HepG2 (cell line): ENCODE measurements around the gene CCNF. TPM values are rescaled to one million over a fixed set of nuclear protein-coding genes. Genes with fewer than 3 reads are reported as not detected.

ENCODE experiments used
- ATAC-seq: fragments of 200-7000 bp; cut with Tn5 transposase; 3 replicates; pipeline ENCODE4 v1.9.1; 2020; ENCODE audit warnings: mild to moderate bottlenecking, moderate library complexity
- BruUV-seq: library from RNA; stranded (reverse); fragments of 400-500 nt; replicated peaks from 2 replicates; lab custom pipeline; 2021; lab: Mats Ljungman, UMichigan
- CTCF ChIA-PET: fragments of 300-600 bp; formaldehyde crosslinking; extraction: SDS; loops from one replicate; lab custom pipeline; 2021; ENCODE audit warnings: low total read pairs, inconsistent platforms, low intra/inter-chr PET ratio; lab: Yijun Ruan, JAX
- POLR2A ChIA-PET: fragments of 350-600 bp; sonication (Branson Sonifier 250); formaldehyde crosslinking; loops from one replicate; lab custom pipeline; 2020; ENCODE audit warnings: antibody characterized with exemption, inconsistent platforms; lab: Yijun Ruan, JAX
- DNase-seq: peaks from one replicate; pipeline ENCODE4 v3.0.0-alpha.2; 2015; ENCODE audit warnings: low spot score
- FAIRE-seq: peaks from 3 replicates; lab custom pipeline; 2011; peaks lifted over from hg19 to GRCh38; lab: Jason Lieb, UNC
- H2AFZ ChIP-seq: one replicate; pipeline ENCODE4 v1.6.1; 2011; ENCODE audit warnings: low read length, inconsistent platforms
- H3K27ac ChIP-seq: fragments of 300-600 bp; 3 replicates; pipeline ENCODE4 v1.8.0; 2011; ENCODE audit warnings: mixed run types, mild to moderate bottlenecking, mixed read lengths, low read length, inconsistent platforms; ENCODE audit not compliant: insufficient read depth; ENCODE audit errors: extremely low read length
- H3K27me3 ChIP-seq, 2 experiments: fragments of 200-600 bp in 1 of 2; 2 replicates in 1 of 2; 3 replicates in 1 of 2; pipeline versions ENCODE4 v1.6.0 to v1.8.0; 2011; ENCODE audit warnings: low read length in 2 of 2, mild to moderate bottlenecking in 2 of 2, moderate library complexity in 2 of 2, inconsistent platforms in 1 of 2; ENCODE audit not compliant: insufficient read depth in 2 of 2, control insufficient read depth in 1 of 2
- H3K36me3 ChIP-seq, 2 experiments: fragments of 200-600 bp in 1 of 2; replicated peaks in 1 of 2; 2 replicates in 1 of 2; 3 replicates in 1 of 2; pipeline versions ENCODE4 v1.5.1 to v1.8.0; 2011; ENCODE audit warnings: low read length in 2 of 2, inconsistent platforms in 1 of 2; ENCODE audit not compliant: insufficient read depth in 2 of 2, control insufficient read depth in 1 of 2
- H3K4me1 ChIP-seq: 2 replicates; pipeline ENCODE4 v1.5.1; 2012; ENCODE audit warnings: low read length, inconsistent platforms; ENCODE audit not compliant: insufficient read depth
- H3K4me2 ChIP-seq: 2 replicates; pipeline ENCODE4 v1.6.0; 2011; ENCODE audit warnings: low read depth, low read length, inconsistent platforms
- H3K4me3 ChIP-seq, 3 experiments: fragments of 200-600 bp in 1 of 3; sonication (generic), shearing (Covaris generic) in 1 of 3; replicated peaks in 1 of 3; 2 replicates each; pipeline ENCODE4 v1.5.1; 2011 to 2016; ENCODE audit warnings: low read length in 3 of 3, inconsistent platforms in 2 of 3, low read depth in 2 of 3, mild to moderate bottlenecking in 2 of 3, control low read depth in 1 of 3, mixed read lengths in 1 of 3; ENCODE audit not compliant: insufficient read depth in 1 of 3
- H3K79me2 ChIP-seq: one replicate; pipeline ENCODE4 v1.6.1; 2011; ENCODE audit warnings: low read length, inconsistent platforms; ENCODE audit not compliant: insufficient read depth
- H3K9ac ChIP-seq: 2 replicates; pipeline ENCODE4 v1.6.0; 2011; ENCODE audit warnings: mild to moderate bottlenecking, low read depth, low read length, inconsistent platforms; ENCODE audit not compliant: insufficient read depth
- H3K9me3 ChIP-seq: 2 replicates; pipeline ENCODE4 v1.5.1; 2012; ENCODE audit warnings: mild to moderate bottlenecking, low read length
- H4K20me1 ChIP-seq: 2 replicates; pipeline ENCODE4 v1.6.0; 2011; ENCODE audit warnings: inconsistent platforms, mild to moderate bottlenecking, low read length, moderate library complexity; ENCODE audit not compliant: insufficient read depth
- ARNT ChIP-seq: fragments of 450-650 bp; IDR thresholded peaks from 2 replicates; pipeline ENCODE4 v1.6.1; 2017
- ETV5 ChIP-seq: IDR thresholded peaks from 2 replicates; pipeline ENCODE4 v1.6.1; 2018; ENCODE audit warnings: missing biosample characterization, missing genetic modification reagents, inconsistent platforms, borderline replicate concordance
- MTF1 ChIP-seq: sonication (generic); formaldehyde crosslinking; IDR thresholded peaks from 2 replicates; pipeline ENCODE4 v1.5.0; 2020; ENCODE audit warnings: missing genetic modification reagents
- POLR2A ChIP-seq, 2 experiments: IDR thresholded peaks; 2 replicates each; pipeline ENCODE4 v1.6.1; 2011; ENCODE audit warnings: low read depth in 2 of 2, low read length in 2 of 2, mild to moderate bottlenecking in 1 of 2, moderate library complexity in 1 of 2; ENCODE audit not compliant: insufficient read depth in 1 of 2
- SAP130 ChIP-seq: IDR thresholded peaks from 2 replicates; pipeline ENCODE4 v1.6.1; 2016; ENCODE audit warnings: low read depth
- SNAI1 ChIP-seq: sonication (generic); formaldehyde crosslinking; IDR thresholded peaks from 2 replicates; pipeline ENCODE4 v1.5.0; 2020; ENCODE audit warnings: mild to moderate bottlenecking, missing genetic modification reagents, borderline replicate concordance
- ZNF24 ChIP-seq: fragments of 450-650 bp; IDR thresholded peaks from 2 replicates; pipeline ENCODE4 v1.6.1; 2017; ENCODE audit warnings: antibody characterized with exemption, mild to moderate bottlenecking
- ZNF264 ChIP-seq: sonication (generic); formaldehyde crosslinking; IDR thresholded peaks from 2 replicates; pipeline ENCODE4 v1.4.0; 2020; ENCODE audit warnings: missing genetic modification reagents
- ZNF317 ChIP-seq: sonication (generic); formaldehyde crosslinking; IDR thresholded peaks from 2 replicates; pipeline ENCODE4 v1.5.0; 2020; ENCODE audit warnings: mild to moderate bottlenecking, missing genetic modification reagents
- ZNF557 ChIP-seq: sonication (generic); formaldehyde crosslinking; IDR thresholded peaks from 2 replicates; pipeline ENCODE4 v1.4.0; 2020; ENCODE audit warnings: missing genetic modification reagents
- WGBS: methylation state at CpG from one replicate; pipeline ENCODE4 v1.1.6; 2017; ENCODE audit warnings: low lambda C conversion rate; 5-methylcytosine and 5-hydroxymethylcytosine counted together
- in situ Hi-C: cut with HindIII; loops from 2 replicates; pipeline ENCODE4 v1.10.0; 2017; ENCODE audit warnings: low pct_unique_long_range_greater_than_20kb; ENCODE audit not compliant: extremely low pct_ligation_motif_present
- intact Hi-C: fragments of 100-400 bp; cut with micrococcal nuclease; formaldehyde crosslinking; loops from one replicate; pipeline ENCODE4 v1.10.0; 2022; ENCODE audit not compliant: unreplicated experiment
- polyA plus RNA-seq, 8 experiments: library from polyadenylated mRNA; depleted of rRNA in 3 of 8; stranded (reverse) in 7 of 8; unstranded in 1 of 8; fragments of >200 nt; fragmentation: Illumina TruSeq in 4 of 8; extraction: Trizol in 4 of 8; gene quantifications; 2 replicates each; pipeline versions ENCODE4 v1.2.1 to v1.2.3, GENCODE V29; 2011 to 2016; ENCODE audit warnings: low read depth in 4 of 8, missing spikeins in 1 of 8, mixed read lengths in 1 of 8; ENCODE audit not compliant: insufficient read depth in 1 of 8
- total RNA-seq, 5 experiments: library from RNA; depleted of rRNA; stranded (reverse); fragments of >200 nt; fragmentation: Illumina TruSeq; extraction: Trizol; gene quantifications; 2 replicates each; pipeline ENCODE4 v1.2.3, GENCODE V29; 2016; ENCODE audit warnings: low read depth in 1 of 5
- TF ChIP-seq, protein P1 (sequence below): sonication (generic); formaldehyde crosslinking; IDR thresholded peaks from 2 replicates; pipeline ENCODE4 v1.8.0; 2022; ENCODE audit warnings: missing genetic modification reagents, mild to moderate bottlenecking, inconsistent platforms, borderline replicate concordance
- TF ChIP-seq, protein P2 (sequence below): sonication (generic); formaldehyde crosslinking; IDR thresholded peaks from 2 replicates; pipeline ENCODE4 v1.4.0; 2020; ENCODE audit warnings: low read depth, missing genetic modification reagents

Gene CCNF
- total and polyA plus RNA-seq, 2 of the 13 experiments (the other 11 are each of a cell fraction or from before 2014, with no cell fraction given): 6.4 to 22.8 TPM

DNA sequence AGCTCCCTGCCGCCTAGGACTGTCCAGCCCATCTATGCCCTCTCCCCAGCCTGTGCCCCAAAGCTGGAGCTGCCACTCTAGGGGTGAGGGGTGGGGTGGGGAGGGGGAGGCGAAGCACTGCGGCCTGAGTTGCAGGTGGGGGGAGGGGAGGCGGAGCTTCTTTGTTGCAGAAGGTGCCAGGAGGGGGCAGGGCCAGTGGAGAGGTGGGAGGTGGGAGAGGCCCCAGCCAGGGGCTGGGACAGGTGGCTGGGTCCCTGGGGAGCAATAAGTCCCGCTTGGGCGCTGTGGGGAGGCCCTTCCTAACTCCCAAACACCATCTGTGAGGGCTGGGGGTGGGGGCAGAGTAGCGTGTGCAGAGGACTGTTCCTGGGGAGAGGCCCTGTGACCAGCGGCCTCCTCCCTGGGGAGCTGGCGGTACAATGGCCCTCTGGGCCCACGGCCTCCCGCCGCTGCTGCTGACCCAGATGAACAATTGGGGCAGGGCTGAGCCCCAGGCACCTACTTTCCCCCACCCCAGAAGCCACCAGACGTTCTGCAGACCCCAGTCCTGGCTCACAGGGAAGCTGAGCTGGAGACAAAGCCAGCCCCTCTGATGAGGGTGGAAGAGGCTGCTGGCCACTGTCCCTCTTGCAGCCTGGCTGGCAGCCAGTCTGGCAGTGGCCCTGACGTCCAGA lies 39.6 kb downstream of the CCNF start (continued):
- TF ChIP-seq POLR2A (IDR thresholded peaks at IDR 0.05; ENCODE audit: insufficient read depth in 1 of 2, low read depth in 2 of 2, low read length in 2 of 2) (no peak), ZNF557 (CRISPR knock-in tag) (no peak), MTF1 (CRISPR knock-in tag) (0 out of 2 replicates have a peak, but pooled peaks have one; percentile 21), ARNT (no peak), ZNF317 (no peak), SNAI1 (CRISPR knock-in tag) (no peak)

DNA sequence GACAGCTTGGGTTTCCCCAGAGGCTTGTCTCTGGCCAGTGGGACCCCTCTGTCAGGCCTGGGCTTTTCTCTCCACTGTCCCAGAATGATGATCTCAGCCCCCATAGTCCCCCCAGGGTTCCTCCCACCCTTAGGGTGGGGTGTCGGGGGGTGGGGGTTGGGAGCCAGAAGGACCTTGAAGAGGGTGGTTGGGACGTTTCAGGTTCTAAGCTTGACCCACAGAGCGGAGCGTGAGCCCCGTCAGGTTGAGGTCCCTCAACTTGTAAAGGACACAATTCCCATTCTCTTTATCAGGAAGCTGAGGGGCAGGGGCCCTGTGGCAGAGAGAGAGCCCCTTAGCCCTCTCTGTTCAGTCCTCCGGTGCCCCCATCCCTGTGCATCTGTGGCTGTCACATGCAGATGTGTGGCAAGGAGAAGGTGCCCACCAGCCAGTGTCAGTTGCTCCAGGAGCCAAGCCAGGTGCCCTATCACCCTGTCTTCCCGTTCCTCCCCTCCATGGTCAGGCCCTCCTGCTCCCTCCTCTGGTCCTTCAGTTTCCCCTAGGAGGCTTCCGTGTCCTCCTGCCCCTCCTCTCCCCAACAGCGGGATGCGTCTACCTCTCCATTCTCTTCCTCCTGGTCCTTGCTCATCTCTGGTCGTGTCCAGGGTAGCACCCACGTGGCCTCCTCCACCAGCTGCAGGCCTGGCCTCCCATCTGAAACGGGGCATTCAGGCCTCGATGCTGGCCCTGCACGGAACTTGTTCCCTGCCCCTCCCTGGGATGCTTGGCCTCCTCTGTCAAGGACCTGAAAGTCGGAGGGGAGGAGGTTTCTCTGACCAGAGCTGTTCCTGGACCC lies 40.4 kb downstream of the CCNF start:
- H3K4me1 ChIP-seq: peaks cover 51% of the 10 kb centered on the region
- H3K4me3 ChIP-seq: peak overlapping the region in 2 of 3 experiments; percentile 29 to 65; a peak in 2 of 6 replicates
- H3K9ac ChIP-seq: no peak overlapping the region
- ChIA-PET POLR2A (interaction anchor here (1.3 to 1.7 kb wide), 4 partner anchors 10 to 218 kb away, joined by 3 to 6 read pairs (median 4); partner anchors contain the start of genes ECI1 and TEDC2), CTCF (no interaction called here)
- no TSS peak for BruUV-seq
- ATAC-seq (no peak), DNase-seq (no peak), FAIRE-seq (no peak)
- no peaks in the 10 kb centered on the region for H3K9me3 ChIP-seq
- no peaks in the 10 kb centered on the region; the same call in 1 of the 2 replicates for H4K20me1 ChIP-seq
- TF ChIP-seq SAP130 (CRISPR knock-in tag) (0 out of 2 replicates have a peak, but pooled peaks have one; percentile 4), ZNF24 (no peak), ZNF264 (CRISPR knock-in tag) (no peak), ETV5 (no peak)
- TF ChIP-seq, protein P1, sequence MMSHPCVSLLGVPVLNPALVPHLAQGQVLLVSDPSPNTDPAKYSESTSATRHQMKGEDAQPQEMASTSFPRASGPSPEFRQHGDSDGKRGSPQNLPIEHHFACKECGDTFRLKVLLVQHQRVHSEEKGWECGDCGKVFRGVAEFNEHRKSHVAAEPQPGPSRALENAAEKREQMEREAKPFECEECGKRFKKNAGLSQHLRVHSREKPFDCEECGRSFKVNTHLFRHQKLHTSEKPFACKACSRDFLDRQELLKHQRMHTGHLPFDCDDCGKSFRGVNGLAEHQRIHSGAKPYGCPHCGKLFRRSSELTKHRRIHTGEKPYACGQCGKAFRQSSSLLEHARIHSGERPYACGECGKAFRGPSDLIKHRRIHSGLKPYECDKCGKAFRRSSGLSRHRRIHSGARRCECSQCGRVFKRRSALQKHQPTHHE: no peak
- TF ChIP-seq, protein P2, sequence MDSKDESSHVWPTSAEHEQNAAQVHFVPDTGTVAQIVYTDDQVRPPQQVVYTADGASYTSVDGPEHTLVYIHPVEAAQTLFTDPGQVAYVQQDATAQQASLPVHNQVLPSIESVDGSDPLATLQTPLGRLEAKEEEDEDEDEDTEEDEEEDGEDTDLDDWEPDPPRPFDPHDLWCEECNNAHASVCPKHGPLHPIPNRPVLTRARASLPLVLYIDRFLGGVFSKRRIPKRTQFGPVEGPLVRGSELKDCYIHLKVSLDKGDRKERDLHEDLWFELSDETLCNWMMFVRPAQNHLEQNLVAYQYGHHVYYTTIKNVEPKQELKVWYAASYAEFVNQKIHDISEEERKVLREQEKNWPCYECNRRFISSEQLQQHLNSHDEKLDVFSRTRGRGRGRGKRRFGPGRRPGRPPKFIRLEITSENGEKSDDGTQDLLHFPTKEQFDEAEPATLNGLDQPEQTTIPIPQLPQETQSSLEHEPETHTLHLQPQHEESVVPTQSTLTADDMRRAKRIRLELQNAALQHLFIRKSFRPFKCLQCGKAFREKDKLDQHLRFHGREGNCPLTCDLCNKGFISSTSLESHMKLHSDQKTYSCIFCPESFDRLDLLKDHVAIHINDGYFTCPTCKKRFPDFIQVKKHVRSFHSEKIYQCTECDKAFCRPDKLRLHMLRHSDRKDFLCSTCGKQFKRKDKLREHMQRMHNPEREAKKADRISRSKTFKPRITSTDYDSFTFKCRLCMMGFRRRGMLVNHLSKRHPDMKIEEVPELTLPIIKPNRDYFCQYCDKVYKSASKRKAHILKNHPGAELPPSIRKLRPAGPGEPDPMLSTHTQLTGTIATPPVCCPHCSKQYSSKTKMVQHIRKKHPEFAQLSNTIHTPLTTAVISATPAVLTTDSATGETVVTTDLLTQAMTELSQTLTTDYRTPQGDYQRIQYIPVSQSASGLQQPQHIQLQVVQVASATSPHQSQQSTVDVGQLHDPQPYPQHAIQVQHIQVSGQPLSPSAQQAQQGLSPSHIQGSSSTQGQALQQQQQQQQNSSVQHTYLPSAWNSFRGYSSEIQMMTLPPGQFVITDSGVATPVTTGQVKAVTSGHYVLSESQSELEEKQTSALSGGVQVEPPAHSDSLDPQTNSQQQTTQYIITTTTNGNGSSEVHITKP (CRISPR knock-in tag): no peak
- H3K27me3 ChIP-seq: peaks cover 8 to 25% of the 10 kb centered on the region in 2 experiments
- 9% methylated on average over 10 of the region's 16 CpGs for WGBS
- H3K27ac ChIP-seq: no peak overlapping the region
- H3K4me2 ChIP-seq: peak overlapping the region; percentile 83
- no peaks in the 10 kb centered on the region for H3K79me2 ChIP-seq
- in situ Hi-C loops (no loop called here), intact Hi-C loops (loop anchor here (5.0 kb wide), 1 partner anchor 37 kb away; no protein-coding TSS in a partner anchor)
- no peaks in the 10 kb centered on the region for H3K36me3 ChIP-seq
- H2AFZ ChIP-seq: no peak overlapping the region
